CD4-positive, alpha-beta T cell (primary cell): ENCODE results near the gene ATP11A. TPM values are rescaled to one million over a fixed set of nuclear protein-coding genes. Genes with fewer than 3 reads are reported as not detected.

Experiments
- ATAC-seq: fragments of 200-7000 bp; cut with Tn5 transposase; one replicate; pipeline ENCODE4 v1.10.0; 2022; ENCODE audit warnings: mild to moderate bottlenecking; ENCODE audit not compliant: poor library complexity
- CTCF ChIA-PET: fragments of 350-600 bp; sonication (Branson Sonifier 250); formaldehyde crosslinking; loops from one replicate; lab custom pipeline; 2021; ENCODE audit warnings: antibody characterized with exemption, inconsistent platforms; lab: Charles Lee
- POLR2A ChIA-PET: fragments of 350-600 bp; sonication (Branson Sonifier 250); formaldehyde crosslinking; loops from one replicate; lab custom pipeline; 2021; ENCODE audit warnings: antibody characterized with exemption, inconsistent platforms; lab: Charles Lee
- DNase-seq, 14 experiments: peaks; one replicate each; pipeline ENCODE4 v3.0.0-alpha.2; 2013 to 2020; ENCODE audit warnings: mixed read lengths in 2 of 14
- H3K27ac ChIP-seq, 2 donors: one replicate each; pipeline versions ENCODE4 v1.5.1 to v1.7.0; 2013; ENCODE audit warnings: low read length in 2 of 2, low read depth in 1 of 2, mild to moderate bottlenecking in 1 of 2
- H3K27me3 ChIP-seq, 2 experiments: 1 replicate in 1 of 2; 2 replicates in 1 of 2; pipeline versions ENCODE4 v1.6.1 to v1.7.0; 2013; ENCODE audit warnings: low read length in 2 of 2, control low read depth in 1 of 2, mild to moderate bottlenecking in 1 of 2, moderate library complexity in 1 of 2; ENCODE audit not compliant: insufficient read depth in 2 of 2, control insufficient read depth in 1 of 2
- H3K36me3 ChIP-seq: one replicate; pipeline ENCODE4 v1.6.1; 2013; ENCODE audit warnings: low read length, control low read depth; ENCODE audit not compliant: insufficient read depth
- H3K4me1 ChIP-seq: one replicate; pipeline ENCODE4 v1.6.1; 2013; ENCODE audit warnings: low read length, control low read depth; ENCODE audit not compliant: insufficient read depth
- H3K4me3 ChIP-seq: one replicate; pipeline ENCODE4 v1.5.1; 2013; ENCODE audit warnings: mild to moderate bottlenecking, low read length, moderate library complexity
- H3K9me3 ChIP-seq, 2 experiments: 1 replicate in 1 of 2; 2 replicates in 1 of 2; pipeline versions ENCODE4 v1.6.1 to v1.7.0; 2013; ENCODE audit warnings: low read length in 2 of 2, mild to moderate bottlenecking in 2 of 2, control low read depth in 1 of 2, moderate library complexity in 1 of 2; ENCODE audit not compliant: control insufficient read depth in 1 of 2, insufficient read depth in 1 of 2
- H3K27ac Mint-ChIP-seq: one replicate; pipeline ENCODE4 v1.8.0; 2020; ENCODE audit warnings: mixed read lengths
- H3K27me3 Mint-ChIP-seq: one replicate; pipeline ENCODE4 v1.8.0; 2021; ENCODE audit warnings: mixed read lengths
- H3K36me3 Mint-ChIP-seq: one replicate; pipeline ENCODE4 v1.8.0; 2021; ENCODE audit warnings: low read depth, mixed read lengths
- H3K4me1 Mint-ChIP-seq: one replicate; pipeline ENCODE4 v1.8.0; 2021; ENCODE audit warnings: low read depth, mixed read lengths
- H3K4me3 Mint-ChIP-seq: one replicate; pipeline ENCODE4 v1.8.0; 2020; ENCODE audit warnings: mild to moderate bottlenecking, mixed read lengths
- H3K9me3 Mint-ChIP-seq: one replicate; pipeline ENCODE4 v1.8.0; 2020; ENCODE audit warnings: mixed read lengths
- intact Hi-C, 2 experiments: fragments of 100-400 bp; cut with DNase I in 1 of 2; cut with micrococcal nuclease in 1 of 2; formaldehyde crosslinking; loops; one replicate each; pipeline versions ENCODE4 v1.15.1 to v1.9.0; 2023 to 2025; cut with DNase I, micrococcal nuclease
- total RNA-seq, 174 experiments: library from RNA in 2 of 174; stranded (reverse) in 2 of 174; gene quantifications; one replicate each; pipeline ENCODE4 v1.2.3 and lab custom pipeline; 2021 to 2026
- TF ChIP-seq, protein P1 (sequence below): fragments of 200-600 bp; IDR thresholded peaks from one replicate; pipeline ENCODE4 v1.8.0; 2022; ENCODE audit warnings: antibody characterized with exemption, mild to moderate bottlenecking

ATP11A gene
- total RNA-seq, 2 experiments from 2014 or later = 56.7 to 66.8 TPM

DNA sequence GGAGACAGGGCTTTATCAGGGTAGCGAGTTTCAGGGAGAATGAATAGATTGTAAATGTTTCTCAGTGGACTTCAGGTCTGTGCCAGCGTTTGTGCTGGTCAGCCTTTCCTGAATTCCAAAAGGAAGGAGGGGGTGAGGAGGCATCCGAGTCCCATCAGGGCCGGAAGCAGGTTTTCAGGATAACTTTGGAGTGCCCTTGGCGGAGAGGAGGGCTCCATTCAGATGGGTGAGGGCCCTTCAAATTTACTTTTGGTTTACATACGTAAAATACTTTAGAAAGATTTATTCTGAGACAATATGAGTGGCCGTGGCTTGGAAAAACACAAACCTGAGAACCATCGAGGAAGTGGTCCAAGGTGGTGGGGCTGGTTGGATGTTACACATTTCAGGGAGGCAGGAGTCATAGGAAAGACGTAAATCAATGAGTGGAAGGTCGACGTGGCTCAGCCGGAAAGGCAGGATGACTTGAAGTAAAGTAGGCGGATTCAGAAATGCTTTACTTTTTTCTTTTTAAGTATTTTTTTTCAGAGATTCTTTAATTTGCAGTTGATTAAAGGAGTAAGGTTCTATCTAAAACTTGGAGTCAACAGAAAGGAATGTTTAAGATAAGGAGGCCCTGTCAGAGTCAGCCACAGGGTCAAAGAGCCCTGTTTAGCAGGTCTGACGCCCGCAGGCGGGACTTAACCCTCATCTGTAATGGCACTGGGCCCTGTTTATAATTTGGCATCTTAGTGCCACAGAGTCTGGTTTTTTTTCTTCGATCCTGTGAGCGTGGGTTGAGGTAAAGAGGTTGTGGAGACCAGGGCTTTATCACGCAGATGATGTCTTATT is 32.8 kb downstream of the ATP11A start:
- Mint-ChIP-seq H3K4me3 (no peak overlapping the region), H3K36me3 (peaks cover 5% of the 10 kb centered on the region), H3K27ac (peak overlapping the region; percentile 8), H3K27me3 (no peaks in the 10 kb centered on the region), H3K4me1 (peaks cover 55% of the 10 kb centered on the region), H3K9me3 (no peaks in the 10 kb centered on the region)
- intact Hi-C loops = no loop called here
- ATAC-seq = no peak
- CTCF ChIA-PET = no interaction called here
- TF ChIP-seq, protein P1, sequence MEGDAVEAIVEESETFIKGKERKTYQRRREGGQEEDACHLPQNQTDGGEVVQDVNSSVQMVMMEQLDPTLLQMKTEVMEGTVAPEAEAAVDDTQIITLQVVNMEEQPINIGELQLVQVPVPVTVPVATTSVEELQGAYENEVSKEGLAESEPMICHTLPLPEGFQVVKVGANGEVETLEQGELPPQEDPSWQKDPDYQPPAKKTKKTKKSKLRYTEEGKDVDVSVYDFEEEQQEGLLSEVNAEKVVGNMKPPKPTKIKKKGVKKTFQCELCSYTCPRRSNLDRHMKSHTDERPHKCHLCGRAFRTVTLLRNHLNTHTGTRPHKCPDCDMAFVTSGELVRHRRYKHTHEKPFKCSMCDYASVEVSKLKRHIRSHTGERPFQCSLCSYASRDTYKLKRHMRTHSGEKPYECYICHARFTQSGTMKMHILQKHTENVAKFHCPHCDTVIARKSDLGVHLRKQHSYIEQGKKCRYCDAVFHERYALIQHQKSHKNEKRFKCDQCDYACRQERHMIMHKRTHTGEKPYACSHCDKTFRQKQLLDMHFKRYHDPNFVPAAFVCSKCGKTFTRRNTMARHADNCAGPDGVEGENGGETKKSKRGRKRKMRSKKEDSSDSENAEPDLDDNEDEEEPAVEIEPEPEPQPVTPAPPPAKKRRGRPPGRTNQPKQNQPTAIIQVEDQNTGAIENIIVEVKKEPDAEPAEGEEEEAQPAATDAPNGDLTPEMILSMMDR = no peak
- no peak overlapping the region for H3K4me3 ChIP-seq
- DNase-seq = no peak
- POLR2A ChIA-PET = no interaction called here
- no peak overlapping the region for H3K27ac ChIP-seq
- H3K27me3 ChIP-seq = no peaks in the 10 kb centered on the region
- H3K4me1 ChIP-seq = peaks cover 28% of the 10 kb centered on the region
- no peaks in the 10 kb centered on the region for H3K9me3 ChIP-seq
- no peaks in the 10 kb centered on the region for H3K36me3 ChIP-seq

DNA sequence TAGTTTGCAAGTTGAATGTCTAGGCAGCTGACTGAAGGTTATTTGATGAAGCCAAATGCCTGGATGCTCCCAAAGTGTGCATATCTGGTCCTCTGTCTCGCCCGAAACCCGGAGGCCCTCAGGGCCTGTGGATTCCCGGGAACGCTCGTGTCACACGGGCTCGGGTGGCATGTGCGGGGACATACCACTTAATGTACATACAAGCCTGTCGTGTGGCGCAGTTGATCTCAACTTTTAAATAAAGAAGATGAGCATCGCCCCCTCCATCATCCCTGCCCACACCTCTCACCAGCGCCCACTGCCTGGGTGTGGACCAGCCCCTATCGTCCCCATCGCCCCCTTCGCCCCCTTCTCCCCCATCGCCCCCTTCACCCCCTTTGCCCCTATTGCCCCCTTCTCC is 33.9 kb downstream of the ATP11A start:
- H3K27me3 Mint-ChIP-seq = no peaks in the 10 kb centered on the region
- TF ChIP-seq, protein P1 = no peak
- POLR2A ChIA-PET = no interaction called here
- no peak overlapping the region for H3K4me3 ChIP-seq
- H3K36me3 Mint-ChIP-seq = peaks cover 4% of the 10 kb centered on the region
- H3K4me3 Mint-ChIP-seq = no peak overlapping the region
- no peak overlapping the region for H3K27ac ChIP-seq
- peaks cover 4% of the 10 kb centered on the region for H3K36me3 ChIP-seq
- H3K9me3 ChIP-seq = no peaks in the 10 kb centered on the region
- H3K4me1 Mint-ChIP-seq = peaks cover 55% of the 10 kb centered on the region
- no peaks in the 10 kb centered on the region for H3K27me3 ChIP-seq
- H3K27ac Mint-ChIP-seq = peak overlapping the region; percentile 21
- intact Hi-C loops = no loop called here
- ATAC-seq = no peak
- H3K9me3 Mint-ChIP-seq = no peaks in the 10 kb centered on the region
- H3K4me1 ChIP-seq = peaks cover 29% of the 10 kb centered on the region
- CTCF ChIA-PET = no interaction called here
- DNase-seq = no peak

DNA sequence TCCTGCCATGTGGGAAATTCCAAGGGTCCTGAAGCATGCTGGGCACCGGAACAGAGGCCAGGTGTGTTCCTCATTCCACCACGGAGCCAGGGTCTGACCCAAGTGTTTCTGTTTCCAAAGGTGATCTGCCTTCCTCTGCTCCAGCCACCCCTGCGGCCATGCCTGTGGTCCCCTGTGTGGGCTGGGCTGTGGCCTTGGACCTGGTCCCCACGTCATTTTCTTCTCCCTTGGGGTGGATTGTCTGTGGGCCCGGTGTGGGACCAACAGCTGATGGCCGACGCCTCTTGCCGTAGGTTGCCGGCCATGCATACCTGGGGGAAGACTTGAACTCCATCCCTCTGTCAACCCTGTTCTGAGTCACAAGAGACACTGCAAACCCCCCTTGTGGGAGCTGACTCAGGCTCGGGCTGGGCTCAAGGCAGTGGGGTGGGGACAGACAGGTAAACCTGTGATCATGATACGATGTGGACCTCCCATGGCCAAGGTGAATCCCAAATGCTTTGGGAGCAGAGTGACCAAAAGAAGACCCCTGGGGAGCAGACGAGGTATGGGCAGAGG is 35.0 kb downstream of the ATP11A start:
- H3K4me1 ChIP-seq = peaks cover 29% of the 10 kb centered on the region
- TF ChIP-seq, protein P1 = no peak
- no peaks in the 10 kb centered on the region for H3K27me3 ChIP-seq
- H3K27ac ChIP-seq = no peak overlapping the region
- Mint-ChIP-seq H3K27me3 (no peaks in the 10 kb centered on the region), H3K36me3 (no peaks in the 10 kb centered on the region), H3K4me1 (peaks cover 54% of the 10 kb centered on the region), H3K27ac (peak overlapping the region; percentile 62), H3K9me3 (no peaks in the 10 kb centered on the region), H3K4me3 (no peak overlapping the region)
- no peak for DNase-seq
- no peaks in the 10 kb centered on the region for H3K9me3 ChIP-seq
- no peak overlapping the region for H3K4me3 ChIP-seq
- ChIA-PET POLR2A (interaction anchor here (1.2 kb wide), 1 partner anchor 35 kb away, joined by 3 read pairs; the partner anchor contains the start of gene ATP11A), CTCF (no interaction called here)
- no peak for ATAC-seq
- intact Hi-C loops = no loop called here
- H3K36me3 ChIP-seq = peaks cover 4% of the 10 kb centered on the region
